ENCODE data around the gene NPHS1. TPM values are rescaled to one million over a fixed set of nuclear protein-coding genes. Genes with fewer than 3 reads are reported as not detected.

NPHS1 gene
- total RNA-seq, 1 donor from 2014 or later = 0.06 TPM

Other genes with a start within 250 kb of the NPHS1 start
- 10.7 TPM for gene HAUS5, start 239.8 kb downstream of the NPHS1 start, total RNA-seq
- 78.3 TPM for gene RBM42, start 223.5 kb downstream of the NPHS1 start, total RNA-seq
- 2.5 TPM for gene ETV2, start 210.8 kb downstream of the NPHS1 start, total RNA-seq
- gene COX6B1, start 204.2 kb downstream of the NPHS1 start, total RNA-seq = 459 TPM
- 0.89 TPM for gene UPK1A, start 186.0 kb downstream of the NPHS1 start, total RNA-seq
- 0.43 TPM for gene ZBTB32, start 147.9 kb downstream of the NPHS1 start, total RNA-seq
- 45.1 TPM for gene KMT2B, start 134.5 kb downstream of the NPHS1 start, total RNA-seq
- gene IGFLR1, start 110.1 kb downstream of the NPHS1 start, total RNA-seq = 14.8 TPM
- gene U2AF1L4, start 107.1 kb downstream of the NPHS1 start, total RNA-seq = 23.9 TPM
- gene PSENEN, start 106.9 kb downstream of the NPHS1 start, total RNA-seq = 67.9 TPM
- 10.1 TPM for gene LIN37, start 103.9 kb downstream of the NPHS1 start, total RNA-seq
- gene HSPB6, start 95.5 kb downstream of the NPHS1 start, total RNA-seq = 654 TPM
- 31.2 TPM for gene PROSER3, start 94.3 kb downstream of the NPHS1 start, total RNA-seq
- gene ARHGAP33, start 76.9 kb downstream of the NPHS1 start, total RNA-seq = 20.1 TPM
- 0.46 TPM for gene PRODH2, start 39.7 kb downstream of the NPHS1 start, total RNA-seq
- 0.12 TPM for gene KIRREL2, start 4.4 kb upstream of the NPHS1 start, total RNA-seq
- 85.6 TPM for gene APLP1, start 16.1 kb upstream of the NPHS1 start, total RNA-seq
- 34.5 TPM for gene NFKBID, start 48.0 kb upstream of the NPHS1 start, total RNA-seq
- 14.4 TPM for gene HCST, start 50.0 kb upstream of the NPHS1 start, total RNA-seq
- gene TYROBP, start 55.8 kb upstream of the NPHS1 start, total RNA-seq = 94.6 TPM
- 23.7 TPM for gene LRFN3, start 83.9 kb upstream of the NPHS1 start, total RNA-seq
- gene SDHAF1, start 142.7 kb upstream of the NPHS1 start, total RNA-seq = 20.0 TPM
- gene SYNE4, start 156.3 kb upstream of the NPHS1 start, total RNA-seq = 17.4 TPM
- gene ALKBH6, start 161.7 kb upstream of the NPHS1 start, total RNA-seq = 34.9 TPM
- gene CLIP3, start 180.4 kb upstream of the NPHS1 start, total RNA-seq = 74.0 TPM
- 12.9 TPM for gene THAP8, start 201.8 kb upstream of the NPHS1 start, total RNA-seq
- 1.3 TPM for gene WDR62, start 202.4 kb upstream of the NPHS1 start, total RNA-seq

Measured in mucosa of gallbladder (tissue), 1 donor.